Gastroesophageal sphincter (tissue), 4 donors: ENCODE data around the gene ZNF503. TPM values are rescaled to one million over a fixed set of nuclear protein-coding genes. Genes with fewer than 3 reads are reported as not detected.

Experiments used
- ATAC-seq: fragments of 150-250 bp; one replicate; pipeline ENCODE4 v1.9.1; 2016; ENCODE audit warnings: mild to moderate bottlenecking, moderate library complexity
- H3K27ac ChIP-seq, 4 donors: fragments of 200-600 bp; sonication (generic) in 3 of 4; 1 replicate in 3 of 4; 2 replicates in 1 of 4; pipeline ENCODE4 v1.5.1; 2016 to 2019
- H3K27me3 ChIP-seq: fragments of 200-600 bp; sonication (generic); one replicate; pipeline ENCODE4 v1.5.1; 2019
- H3K36me3 ChIP-seq, 2 donors: fragments of 200-600 bp; sonication (generic); one replicate each; pipeline ENCODE4 v1.5.1; 2019; ENCODE audit warnings: control low read depth in 1 of 2
- H3K4me1 ChIP-seq, 3 donors: fragments of 200-600 bp; sonication (generic); 1 replicate in 2 of 3; 2 replicates in 1 of 3; pipeline ENCODE4 v1.5.1; 2016 to 2019; ENCODE audit warnings: control low read depth in 2 of 3
- H3K4me3 ChIP-seq, 2 donors: fragments of 200-600 bp; sonication (generic); one replicate each; pipeline ENCODE4 v1.5.1; 2019; ENCODE audit warnings: mild to moderate bottlenecking in 1 of 2, moderate library complexity in 1 of 2
- H3K9me3 ChIP-seq, 3 donors: fragments of 200-600 bp; sonication (generic); one replicate each; pipeline ENCODE4 v1.5.1; 2017 to 2019; ENCODE audit warnings: control low read depth in 2 of 3
- EP300 ChIP-seq: sonication (generic); formaldehyde crosslinking; IDR thresholded peaks from one replicate; pipeline ENCODE4 v1.6.1; 2017; ENCODE audit warnings: antibody characterized with exemption, mild to moderate bottlenecking
- POLR2A ChIP-seq, 2 donors: fragments of 450-650 bp; IDR thresholded peaks; one replicate each; pipeline ENCODE4 v1.6.1; 2017; ENCODE audit warnings: antibody characterized with exemption in 2 of 2, mild to moderate bottlenecking in 2 of 2, moderate library complexity in 1 of 2
- POLR2AphosphoS5 ChIP-seq: sonication (generic); formaldehyde crosslinking; IDR thresholded peaks from one replicate; pipeline ENCODE4 v1.6.1; 2017; ENCODE audit warnings: antibody characterized with exemption
- WGBS, 2 donors: methylation state at CpG; one replicate each; pipeline ENCODE4 v1.1.5; 2018; ENCODE audit warnings: low coverage in 1 of 2; 5-methylcytosine and 5-hydroxymethylcytosine counted together
- total RNA-seq, 4 donors: library from RNA; depleted of rRNA; stranded (reverse); fragments of >200 nt; gene quantifications; one replicate each; pipeline ENCODE4 v1.1.0, GENCODE V29; 2016
- TF ChIP-seq, protein P1 (sequence below), 4 experiments: fragments of 200-600 bp in 2 of 4; fragments of 450-650 bp in 2 of 4; sonication (generic) in 1 of 4; IDR thresholded peaks; one replicate each; pipeline ENCODE4 v1.5.1; 2017 to 2019; ENCODE audit warnings: antibody characterized with exemption in 4 of 4, mild to moderate bottlenecking in 2 of 4, moderate library complexity in 2 of 4

The ZNF503 gene
- total RNA-seq, 4 donors from 2014 or later = 27.3 to 83.7 (median 43.4) TPM

DNA sequence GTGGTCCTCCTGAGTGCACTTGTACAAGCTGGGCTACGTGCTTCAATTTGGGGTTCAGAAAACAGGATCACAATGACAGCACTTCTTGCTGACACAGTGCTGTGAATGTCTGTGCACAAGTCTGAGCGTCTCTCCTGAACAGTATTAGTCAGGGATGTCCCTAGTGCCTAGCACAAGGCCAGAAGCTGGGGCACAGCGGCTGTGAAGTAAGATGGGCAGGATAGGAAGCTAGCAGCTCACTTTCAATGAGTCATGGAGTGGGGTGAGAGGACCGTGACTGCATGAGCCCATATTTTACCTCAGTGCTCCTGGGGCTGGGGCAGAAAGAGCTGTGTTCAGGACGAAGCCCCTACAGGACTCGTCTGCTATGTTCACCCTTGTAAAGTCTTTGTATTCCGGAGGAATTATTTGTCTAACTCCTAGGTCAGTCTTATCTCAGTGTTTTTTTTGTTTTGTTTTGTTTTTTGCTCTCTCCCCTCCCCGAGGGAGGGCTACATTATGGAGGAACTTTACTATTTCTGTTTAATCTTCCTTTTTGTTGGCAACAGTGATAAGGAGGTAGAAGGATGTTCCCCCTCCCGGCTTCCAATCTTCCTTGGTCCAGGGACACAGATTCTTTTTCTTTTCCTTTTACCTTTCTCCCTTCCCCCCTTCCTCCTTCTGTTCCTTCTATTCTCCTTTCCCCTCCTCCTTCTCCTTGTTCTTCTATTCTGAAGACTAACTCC lies 27.0 kb upstream of the ZNF503 start:
- H3K36me3 ChIP-seq = no peaks in the 10 kb centered on the region
- WGBS, 2 donors = 63 to 77% methylated on average over 8 of the region's 9 CpGs
- no peaks in the 10 kb centered on the region for H3K27me3 ChIP-seq
- H3K4me3 ChIP-seq = no peak overlapping the region
- no peak for TF ChIP-seq EP300
- TF ChIP-seq, protein P1, sequence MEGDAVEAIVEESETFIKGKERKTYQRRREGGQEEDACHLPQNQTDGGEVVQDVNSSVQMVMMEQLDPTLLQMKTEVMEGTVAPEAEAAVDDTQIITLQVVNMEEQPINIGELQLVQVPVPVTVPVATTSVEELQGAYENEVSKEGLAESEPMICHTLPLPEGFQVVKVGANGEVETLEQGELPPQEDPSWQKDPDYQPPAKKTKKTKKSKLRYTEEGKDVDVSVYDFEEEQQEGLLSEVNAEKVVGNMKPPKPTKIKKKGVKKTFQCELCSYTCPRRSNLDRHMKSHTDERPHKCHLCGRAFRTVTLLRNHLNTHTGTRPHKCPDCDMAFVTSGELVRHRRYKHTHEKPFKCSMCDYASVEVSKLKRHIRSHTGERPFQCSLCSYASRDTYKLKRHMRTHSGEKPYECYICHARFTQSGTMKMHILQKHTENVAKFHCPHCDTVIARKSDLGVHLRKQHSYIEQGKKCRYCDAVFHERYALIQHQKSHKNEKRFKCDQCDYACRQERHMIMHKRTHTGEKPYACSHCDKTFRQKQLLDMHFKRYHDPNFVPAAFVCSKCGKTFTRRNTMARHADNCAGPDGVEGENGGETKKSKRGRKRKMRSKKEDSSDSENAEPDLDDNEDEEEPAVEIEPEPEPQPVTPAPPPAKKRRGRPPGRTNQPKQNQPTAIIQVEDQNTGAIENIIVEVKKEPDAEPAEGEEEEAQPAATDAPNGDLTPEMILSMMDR (IDR thresholded peaks at IDR 0.05) = no peak
- peak overlapping the region in 3 of 4 donors; percentile 72 to 86 (median 86) for H3K27ac ChIP-seq
- no peak for ATAC-seq
- H3K9me3 ChIP-seq = no peaks in the 10 kb centered on the region
- peaks cover 0 to 60% (median 15%) of the 10 kb centered on the region in 3 donors for H3K4me1 ChIP-seq

DNA sequence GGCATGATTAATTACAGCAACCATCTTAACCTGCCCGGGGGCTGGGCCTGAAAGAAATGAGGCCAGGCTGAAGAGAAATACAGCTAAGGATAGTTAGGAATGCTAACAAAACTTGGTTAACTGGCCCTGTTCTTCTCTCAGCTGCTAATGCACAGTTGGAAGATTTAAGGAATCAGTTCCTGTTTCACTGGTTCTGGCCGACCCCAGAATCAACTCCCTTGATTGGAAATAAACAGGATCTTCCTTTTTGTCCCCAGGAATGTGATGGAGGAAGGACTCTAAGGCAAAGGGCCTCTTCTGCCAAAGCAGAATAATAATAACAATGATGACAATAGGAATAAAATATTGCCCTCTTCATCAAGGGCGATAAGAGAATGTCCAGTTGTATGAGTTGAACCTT lies 26.4 kb upstream of the ZNF503 start:
- H3K36me3 ChIP-seq = no peaks in the 10 kb centered on the region
- no peak overlapping the region for H3K4me3 ChIP-seq
- no peaks in the 10 kb centered on the region for H3K27me3 ChIP-seq
- H3K27ac ChIP-seq = peak overlapping the region in 3 of 4 donors; percentile 72 to 86 (median 86)
- no peaks in the 10 kb centered on the region for H3K9me3 ChIP-seq
- WGBS, 2 donors = 50 to 52% methylated on average over 1 to 3 of the region's 3 CpGs
- ATAC-seq = no peak
- TF ChIP-seq EP300 = no peak
- TF ChIP-seq POLR2A (IDR thresholded peaks at IDR 0.05) = no peak
- no peak for TF ChIP-seq POLR2AphosphoS5
- TF ChIP-seq, protein P1 (IDR thresholded peaks at IDR 0.05) = no peak
- peaks cover 0 to 60% (median 15%) of the 10 kb centered on the region in 3 donors for H3K4me1 ChIP-seq

DNA sequence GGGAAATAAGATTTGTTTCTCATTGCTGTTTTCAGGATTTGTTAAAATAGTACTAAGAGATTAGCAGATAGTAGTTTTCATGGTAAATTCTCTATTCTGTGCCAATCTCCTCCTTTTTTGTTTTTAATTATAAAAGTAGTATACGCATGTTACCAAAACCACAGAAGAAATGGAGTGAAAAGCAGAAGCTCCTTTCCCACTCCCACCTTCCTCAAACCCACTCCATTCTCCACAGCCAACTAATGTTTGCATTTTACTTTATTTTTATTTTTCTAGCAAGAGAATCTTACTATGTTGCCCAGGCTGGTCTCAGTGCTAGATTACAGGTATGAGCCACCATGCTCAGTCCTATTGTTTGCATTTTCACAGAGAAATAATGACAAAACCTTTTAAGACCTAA lies 25.3 kb upstream of the ZNF503 start:
- Histone ChIP-seq H3K36me3 (no peaks in the 10 kb centered on the region), H3K27me3 (no peaks in the 10 kb centered on the region), H3K4me1 (peaks cover 0 to 49% (median 15%) of the 10 kb centered on the region in 3 donors), H3K9me3 (no peaks in the 10 kb centered on the region), H3K27ac (no peak overlapping the region), H3K4me3 (no peak overlapping the region)
- TF ChIP-seq, protein P1 (IDR thresholded peaks at IDR 0.05) = no peak
- no peak for TF ChIP-seq POLR2AphosphoS5
- no peak for TF ChIP-seq POLR2A (IDR thresholded peaks at IDR 0.05)
- no peak for TF ChIP-seq EP300
- no peak for ATAC-seq
- 90 to 100% methylated on average over 1 of the region's 1 CpG for WGBS, 2 donors

DNA sequence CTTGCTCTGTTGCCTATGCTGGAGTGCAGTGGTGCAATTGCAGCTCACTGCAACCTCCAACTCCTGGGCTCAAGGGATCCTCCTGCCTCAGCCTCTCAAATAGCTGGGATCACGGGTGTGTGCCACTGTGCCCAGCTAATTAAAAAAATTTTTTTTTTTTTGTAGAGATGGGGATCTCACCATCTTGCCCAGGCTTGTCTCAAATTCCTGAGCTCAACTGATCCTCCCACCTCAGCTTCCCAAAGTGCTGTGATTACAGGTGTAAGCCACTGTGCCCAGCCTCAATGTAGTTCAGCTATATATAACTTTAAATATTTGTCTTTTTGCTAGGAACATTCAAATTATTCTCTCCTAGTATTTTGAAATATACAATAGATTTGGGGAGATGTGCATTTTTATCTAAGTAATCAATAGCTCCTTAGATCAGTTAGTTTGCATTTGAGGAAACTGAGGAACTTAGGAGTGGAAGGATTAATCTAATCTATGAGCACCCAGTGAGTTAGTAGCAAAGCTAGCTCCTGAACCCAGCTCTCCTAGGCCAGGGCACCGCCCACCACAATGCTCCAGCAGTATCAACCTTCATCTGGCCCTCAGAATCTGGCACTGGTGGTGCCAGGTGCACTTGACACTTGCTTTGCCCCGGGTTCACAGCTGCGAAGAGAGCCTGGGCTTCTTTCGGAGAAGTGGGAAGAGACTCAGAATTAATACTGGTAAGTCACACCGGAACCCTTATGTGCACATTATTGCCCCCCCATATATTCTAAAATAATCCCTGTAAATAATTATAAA lies 23.9 kb upstream of the ZNF503 start:
- Histone ChIP-seq H3K4me3 (no peak overlapping the region), H3K9me3 (no peaks in the 10 kb centered on the region), H3K4me1 (peaks cover 0 to 35% (median 10%) of the 10 kb centered on the region in 3 donors), H3K36me3 (no peaks in the 10 kb centered on the region), H3K27me3 (no peaks in the 10 kb centered on the region), H3K27ac (no peak overlapping the region)
- no peak for ATAC-seq
- WGBS, 2 donors = 98 to 100% methylated on average over 5 of the region's 6 CpGs
- TF ChIP-seq, protein P1 (IDR thresholded peaks at IDR 0.05) = no peak
- TF ChIP-seq POLR2AphosphoS5 (no peak), POLR2A (IDR thresholded peaks at IDR 0.05) (no peak), EP300 (no peak)
